IMR-90 (cell line): ENCODE results near the gene ATP6V0A4. TPM values are rescaled to one million over a fixed set of nuclear protein-coding genes. Genes with fewer than 3 reads are reported as not detected.

Experiments
- ATAC-seq: fragments of 200-7000 bp; cut with Tn5 transposase; 2 replicates; pipeline ENCODE4 v1.9.1; 2020; ENCODE audit warnings: low read depth, mild to moderate bottlenecking, moderate library complexity
- BruUV-seq: library from RNA; stranded (reverse); fragments of 400-500 nt; replicated peaks from 2 replicates; lab custom pipeline; 2021; lab: Mats Ljungman, UMichigan
- CTCF ChIA-PET: fragments of 300-600 bp; formaldehyde crosslinking; extraction: SDS; loops from one replicate; lab custom pipeline; 2021; ENCODE audit warnings: antibody characterized with exemption; lab: Yijun Ruan, JAX
- POLR2A ChIA-PET: fragments of 300-600 bp; sonication (Branson Sonifier 250); formaldehyde crosslinking; loops from one replicate; lab custom pipeline; 2022; ENCODE audit warnings: antibody characterized with exemption; ENCODE audit not compliant: unreplicated experiment; lab: Charles Lee
- DNase-seq: peaks from one replicate; pipeline ENCODE4 v3.0.0; 2013
- H2AFZ ChIP-seq: replicated peaks from 2 replicates; pipeline ENCODE3; 2013; ENCODE audit warnings: low read length, mild to moderate bottlenecking; ENCODE audit not compliant: poor library complexity
- H2AK5ac ChIP-seq: 2 replicates; pipeline ENCODE4 v1.6.1; 2013; ENCODE audit warnings: low read depth, low read length, inconsistent platforms
- H2AK9ac ChIP-seq: replicated peaks from 2 replicates; pipeline ENCODE3; 2013; ENCODE audit warnings: mild to moderate bottlenecking, low read depth, low read length, moderate library complexity; ENCODE audit not compliant: poor library complexity
- H2BK120ac ChIP-seq: 2 replicates; pipeline ENCODE4 v1.6.1; 2013; ENCODE audit warnings: low read depth, low read length, inconsistent platforms
- H2BK15ac ChIP-seq: 3 replicates; pipeline ENCODE4 v1.6.1; 2013; ENCODE audit warnings: low read depth, low read length, inconsistent platforms
- H2BK20ac ChIP-seq: 2 replicates; pipeline ENCODE4 v1.6.1; 2013; ENCODE audit warnings: low read depth, mild to moderate bottlenecking, inconsistent platforms, low read length, moderate library complexity
- H2BK5ac ChIP-seq: 2 replicates; pipeline ENCODE4 v1.6.1; 2013; ENCODE audit warnings: mild to moderate bottlenecking, low read depth, low read length, inconsistent platforms; ENCODE audit not compliant: poor library complexity, severe bottlenecking
- H3K14ac ChIP-seq: replicated peaks from 2 replicates; pipeline ENCODE4 v1.6.1; 2013; ENCODE audit warnings: low read depth, low read length, inconsistent platforms
- H3K18ac ChIP-seq: 2 replicates; pipeline ENCODE4 v1.6.1; 2013; ENCODE audit warnings: low read depth, low read length, control low read depth
- H3K23ac ChIP-seq: 2 replicates; pipeline ENCODE4 v1.6.1; 2013; ENCODE audit warnings: low read depth, low read length, inconsistent platforms
- H3K27ac ChIP-seq: 2 replicates; pipeline ENCODE4 v1.5.1; 2013; ENCODE audit warnings: mild to moderate bottlenecking, control low read depth, low read length; ENCODE audit not compliant: insufficient read depth
- H3K27me3 ChIP-seq: 2 replicates; pipeline ENCODE4 v1.6.1; 2013; ENCODE audit warnings: low read length; ENCODE audit not compliant: control insufficient read depth, insufficient read depth
- H3K36me3 ChIP-seq: 2 replicates; pipeline ENCODE4 v1.6.1; 2013; ENCODE audit warnings: low read length, mixed read lengths; ENCODE audit not compliant: control insufficient read depth, insufficient read depth
- H3K4ac ChIP-seq: 2 replicates; pipeline ENCODE4 v1.6.1; 2013; ENCODE audit warnings: low read depth, low read length, inconsistent platforms
- H3K4me1 ChIP-seq: 2 replicates; pipeline ENCODE4 v1.6.1; 2013; ENCODE audit warnings: low read length, mixed read lengths; ENCODE audit not compliant: control insufficient read depth, insufficient read depth
- H3K4me2 ChIP-seq: 2 replicates; pipeline ENCODE4 v1.6.1; 2013; ENCODE audit warnings: low read depth, mild to moderate bottlenecking, control low read depth, low read length, moderate library complexity
- H3K4me3 ChIP-seq: 2 replicates; pipeline ENCODE4 v1.5.1; 2013; ENCODE audit warnings: low read depth, mild to moderate bottlenecking, control low read depth, low read length, moderate library complexity; ENCODE audit not compliant: insufficient read depth
- H3K56ac ChIP-seq: 2 replicates; pipeline ENCODE4 v1.6.1; 2013; ENCODE audit warnings: low read length, inconsistent platforms; ENCODE audit not compliant: insufficient read depth; ENCODE audit errors: extremely low read depth
- H3K79me1 ChIP-seq, 2 experiments: 2 replicates each; pipeline ENCODE4 v1.6.1; 2013; ENCODE audit warnings: low read length in 2 of 2, inconsistent platforms in 1 of 2, low read depth in 1 of 2
- H3K9ac ChIP-seq: 2 replicates; pipeline ENCODE4 v1.6.1; 2013; ENCODE audit warnings: low read depth, low read length, control low read depth
- H3K9me1 ChIP-seq: 2 replicates; pipeline ENCODE4 v1.6.1; 2013; ENCODE audit warnings: low read length, inconsistent platforms; ENCODE audit not compliant: insufficient read depth
- H3K9me3 ChIP-seq: 2 replicates; pipeline ENCODE4 v1.6.1; 2013; ENCODE audit warnings: low read length; ENCODE audit not compliant: control insufficient read depth, insufficient read depth
- H4K20me1 ChIP-seq: 2 replicates; pipeline ENCODE4 v1.6.1; 2013; ENCODE audit warnings: low read length, inconsistent platforms; ENCODE audit not compliant: insufficient read depth
- H4K5ac ChIP-seq: 2 replicates; pipeline ENCODE4 v1.6.1; 2013; ENCODE audit warnings: mild to moderate bottlenecking, low read depth, low read length, control low read depth
- H4K8ac ChIP-seq, 2 experiments: 2 replicates each; pipeline ENCODE4 v1.6.1; 2013; ENCODE audit warnings: low read depth in 2 of 2, low read length in 2 of 2, control low read depth in 1 of 2, inconsistent platforms in 1 of 2
- H4K91ac ChIP-seq: 2 replicates; pipeline ENCODE4 v1.6.1; 2013; ENCODE audit warnings: low read depth, low read length, inconsistent platforms; ENCODE audit not compliant: insufficient read depth
- CHD1 ChIP-seq: IDR thresholded peaks from 2 replicates; pipeline ENCODE4 v1.6.1; 2012; ENCODE audit warnings: low read depth, low read length, improper control_type of control experiment
- MAZ ChIP-seq: IDR thresholded peaks from 2 replicates; pipeline ENCODE4 v1.6.1; 2012; ENCODE audit warnings: low read depth, mild to moderate bottlenecking, low read length, improper control_type of control experiment, moderate library complexity, borderline replicate concordance
- MXI1 ChIP-seq: IDR thresholded peaks from 2 replicates; pipeline ENCODE4 v1.6.1; 2012; ENCODE audit warnings: low read depth, mild to moderate bottlenecking, low read length, moderate library complexity, borderline replicate concordance
- NFE2L2 ChIP-seq: fragments of 150-350 bp; IDR thresholded peaks from 2 replicates; pipeline ENCODE4 v1.6.1; 2016; ENCODE audit warnings: low read depth, mild to moderate bottlenecking, low read length
- POLR2A ChIP-seq: IDR thresholded peaks from 2 replicates; pipeline ENCODE4 v1.6.1; 2012; ENCODE audit warnings: mild to moderate bottlenecking, low read depth, low read length
- RAD21 ChIP-seq: IDR thresholded peaks from 2 replicates; pipeline ENCODE4 v1.6.1; 2012; ENCODE audit warnings: low read length, improper control_type of control experiment
- RCOR1 ChIP-seq: IDR thresholded peaks from 2 replicates; pipeline ENCODE4 v1.6.1; 2012; ENCODE audit warnings: mild to moderate bottlenecking, low read length, improper control_type of control experiment; ENCODE audit not compliant: insufficient replicate concordance
- SMC3 ChIP-seq: fragments of 150-350 bp; IDR thresholded peaks from 2 replicates; pipeline ENCODE4 v1.6.1; 2016; ENCODE audit warnings: low read depth, mild to moderate bottlenecking, antibody characterized with exemption, low read length, moderate library complexity
- WGBS, 2 experiments: methylation state at CpG; one replicate each; pipeline versions ENCODE4 v1.1.5 to v1.1.7; 2013; ENCODE audit warnings: missing lambda C conversion rate in 2 of 2; ENCODE audit not compliant: insufficient read length in 1 of 2; ENCODE audit errors: extremely low coverage in 2 of 2; 5-methylcytosine and 5-hydroxymethylcytosine counted together
- dilution Hi-C: fragments of 300-500 bp; cut with HindIII; formaldehyde crosslinking; loops from one replicate; pipeline ENCODE4 v1.14.3; 2018; ENCODE audit warnings: low sequenced_read_pairs; ENCODE audit not compliant: unreplicated experiment
- in situ Hi-C: fragments of 300-500 bp; cut with MboI; formaldehyde crosslinking; loops from 3 replicates; pipeline ENCODE4 v1.14.3; 2019; ENCODE audit warnings: low sequenced_read_pairs, inconsistent platforms, mixed read lengths
- intact Hi-C: fragments of 100-400 bp; cut with micrococcal nuclease; formaldehyde crosslinking; loops from 2 replicates; pipeline ENCODE4 v1.10.0; 2022
- polyA plus RNA-seq, 3 experiments: library from polyadenylated mRNA; depleted of rRNA; stranded (reverse); fragments of >200 nt; gene quantifications; 2 replicates each; pipeline ENCODE4 v1.2.3, GENCODE V29; 2012; ENCODE audit warnings: low replicate concordance in 1 of 3
- total RNA-seq: library from RNA; depleted of rRNA; stranded (reverse); fragments of >200 nt; gene quantifications from 2 replicates; pipeline ENCODE4 v1.2.3, GENCODE V29; 2012
- TF ChIP-seq, protein P1 (sequence below): conservative IDR thresholded peaks from 2 replicates; pipeline ENCODE4 v1.5.1; 2012; ENCODE audit warnings: mild to moderate bottlenecking, low read depth, low read length, improper control_type of control experiment
- TF ChIP-seq, protein P2 (sequence below): fragments of 150-350 bp; IDR thresholded peaks from 2 replicates; pipeline ENCODE4 v1.6.1; 2017; ENCODE audit warnings: mild to moderate bottlenecking, antibody characterized with exemption, low read length, low read depth
- TF ChIP-seq, protein P3 (sequence below): fragments of 150-350 bp; IDR thresholded peaks from 2 replicates; pipeline ENCODE4 v1.6.1; 2016; ENCODE audit warnings: low read depth, mild to moderate bottlenecking, low read length, moderate library complexity, borderline replicate concordance

Gene ATP6V0A4
- total and polyA plus RNA-seq, 2 of the 4 experiments (the other 2 are of a cell fraction) = 0.05 to 0.18 TPM

DNA sequence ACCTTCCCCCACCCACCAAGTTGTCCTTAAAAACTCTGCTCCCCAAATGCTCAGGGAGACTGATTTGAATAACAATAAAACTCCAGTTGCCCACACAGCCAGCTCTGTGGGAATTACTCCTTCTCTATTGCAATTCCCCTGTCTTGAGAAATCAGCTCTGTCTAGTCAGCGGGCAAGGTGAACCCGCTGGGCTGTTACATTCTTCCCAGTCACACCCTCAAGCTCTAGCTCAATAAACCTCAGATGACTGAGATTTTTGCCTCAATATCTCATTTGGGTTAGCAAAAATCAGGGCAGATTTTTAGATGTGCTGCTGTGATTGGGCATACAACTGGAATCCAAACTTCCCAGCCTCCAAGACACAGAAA is 129.8 kb downstream of the ATP6V0A4 start:
- Histone ChIP-seq H4K5ac (no peak overlapping the region), H4K8ac (no peak overlapping the region), H3K79me1 (no peaks in the 10 kb centered on the region), H3K4me1 (no peaks in the 10 kb centered on the region), H3K9me3 (peaks cover 6% of the 10 kb centered on the region; the same call in 1 of the 2 replicates), H3K4me3 (no peak overlapping the region), H3K9ac (no peak overlapping the region), H3K27me3 (no peaks in the 10 kb centered on the region), H3K36me3 (no peaks in the 10 kb centered on the region), H2AK9ac (no peak overlapping the region), H2AK5ac (no peak overlapping the region), H3K56ac (no peak overlapping the region), H2BK120ac (no peak overlapping the region), H4K91ac (no peak overlapping the region), H3K4ac (no peak overlapping the region), H2AFZ (no peak overlapping the region), H4K20me1 (no peaks in the 10 kb centered on the region), H2BK15ac (no peak overlapping the region), H3K23ac (no peak overlapping the region), H3K4me2 (no peak overlapping the region), H3K27ac (no peak overlapping the region), H2BK20ac (no peak overlapping the region), H3K18ac (no peak overlapping the region), H2BK5ac (no peak overlapping the region), H3K14ac (no peak overlapping the region), H3K9me1 (no peaks in the 10 kb centered on the region)
- BruUV-seq = no TSS peak
- WGBS, 2 experiments = no CpG with 5 or more reads among the region's 2 CpGs
- DNase-seq (no peak), ATAC-seq (no peak)
- in situ Hi-C loops (no loop called here), intact Hi-C loops (no loop called here), dilution Hi-C loops (no loop called here)
- ChIA-PET POLR2A (no interaction called here), CTCF (no interaction called here)
- TF ChIP-seq RCOR1 (no peak), MXI1 (no peak), CHD1 (no peak), SMC3 (no peak), RAD21 (no peak), MAZ (no peak), NFE2L2 (no peak), POLR2A (no peak)
- TF ChIP-seq, protein P1, sequence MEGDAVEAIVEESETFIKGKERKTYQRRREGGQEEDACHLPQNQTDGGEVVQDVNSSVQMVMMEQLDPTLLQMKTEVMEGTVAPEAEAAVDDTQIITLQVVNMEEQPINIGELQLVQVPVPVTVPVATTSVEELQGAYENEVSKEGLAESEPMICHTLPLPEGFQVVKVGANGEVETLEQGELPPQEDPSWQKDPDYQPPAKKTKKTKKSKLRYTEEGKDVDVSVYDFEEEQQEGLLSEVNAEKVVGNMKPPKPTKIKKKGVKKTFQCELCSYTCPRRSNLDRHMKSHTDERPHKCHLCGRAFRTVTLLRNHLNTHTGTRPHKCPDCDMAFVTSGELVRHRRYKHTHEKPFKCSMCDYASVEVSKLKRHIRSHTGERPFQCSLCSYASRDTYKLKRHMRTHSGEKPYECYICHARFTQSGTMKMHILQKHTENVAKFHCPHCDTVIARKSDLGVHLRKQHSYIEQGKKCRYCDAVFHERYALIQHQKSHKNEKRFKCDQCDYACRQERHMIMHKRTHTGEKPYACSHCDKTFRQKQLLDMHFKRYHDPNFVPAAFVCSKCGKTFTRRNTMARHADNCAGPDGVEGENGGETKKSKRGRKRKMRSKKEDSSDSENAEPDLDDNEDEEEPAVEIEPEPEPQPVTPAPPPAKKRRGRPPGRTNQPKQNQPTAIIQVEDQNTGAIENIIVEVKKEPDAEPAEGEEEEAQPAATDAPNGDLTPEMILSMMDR = no peak
- TF ChIP-seq, protein P2, sequence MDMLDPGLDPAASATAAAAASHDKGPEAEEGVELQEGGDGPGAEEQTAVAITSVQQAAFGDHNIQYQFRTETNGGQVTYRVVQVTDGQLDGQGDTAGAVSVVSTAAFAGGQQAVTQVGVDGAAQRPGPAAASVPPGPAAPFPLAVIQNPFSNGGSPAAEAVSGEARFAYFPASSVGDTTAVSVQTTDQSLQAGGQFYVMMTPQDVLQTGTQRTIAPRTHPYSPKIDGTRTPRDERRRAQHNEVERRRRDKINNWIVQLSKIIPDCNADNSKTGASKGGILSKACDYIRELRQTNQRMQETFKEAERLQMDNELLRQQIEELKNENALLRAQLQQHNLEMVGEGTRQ = no peak
- TF ChIP-seq, protein P3, sequence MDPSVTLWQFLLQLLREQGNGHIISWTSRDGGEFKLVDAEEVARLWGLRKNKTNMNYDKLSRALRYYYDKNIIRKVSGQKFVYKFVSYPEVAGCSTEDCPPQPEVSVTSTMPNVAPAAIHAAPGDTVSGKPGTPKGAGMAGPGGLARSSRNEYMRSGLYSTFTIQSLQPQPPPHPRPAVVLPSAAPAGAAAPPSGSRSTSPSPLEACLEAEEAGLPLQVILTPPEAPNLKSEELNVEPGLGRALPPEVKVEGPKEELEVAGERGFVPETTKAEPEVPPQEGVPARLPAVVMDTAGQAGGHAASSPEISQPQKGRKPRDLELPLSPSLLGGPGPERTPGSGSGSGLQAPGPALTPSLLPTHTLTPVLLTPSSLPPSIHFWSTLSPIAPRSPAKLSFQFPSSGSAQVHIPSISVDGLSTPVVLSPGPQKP = no peak
